GM19351 (cell line): ENCODE data around the gene TOX3.

Experiments
- ATAC-seq: cut with Tn5 transposase; IDR thresholded peaks from one replicate; pipeline ENCODE4 v1.9.1; 2021; ENCODE audit warnings: mild to moderate bottlenecking, moderate library complexity; ENCODE audit not compliant: unreplicated experiment

TOX3 gene

DNA sequence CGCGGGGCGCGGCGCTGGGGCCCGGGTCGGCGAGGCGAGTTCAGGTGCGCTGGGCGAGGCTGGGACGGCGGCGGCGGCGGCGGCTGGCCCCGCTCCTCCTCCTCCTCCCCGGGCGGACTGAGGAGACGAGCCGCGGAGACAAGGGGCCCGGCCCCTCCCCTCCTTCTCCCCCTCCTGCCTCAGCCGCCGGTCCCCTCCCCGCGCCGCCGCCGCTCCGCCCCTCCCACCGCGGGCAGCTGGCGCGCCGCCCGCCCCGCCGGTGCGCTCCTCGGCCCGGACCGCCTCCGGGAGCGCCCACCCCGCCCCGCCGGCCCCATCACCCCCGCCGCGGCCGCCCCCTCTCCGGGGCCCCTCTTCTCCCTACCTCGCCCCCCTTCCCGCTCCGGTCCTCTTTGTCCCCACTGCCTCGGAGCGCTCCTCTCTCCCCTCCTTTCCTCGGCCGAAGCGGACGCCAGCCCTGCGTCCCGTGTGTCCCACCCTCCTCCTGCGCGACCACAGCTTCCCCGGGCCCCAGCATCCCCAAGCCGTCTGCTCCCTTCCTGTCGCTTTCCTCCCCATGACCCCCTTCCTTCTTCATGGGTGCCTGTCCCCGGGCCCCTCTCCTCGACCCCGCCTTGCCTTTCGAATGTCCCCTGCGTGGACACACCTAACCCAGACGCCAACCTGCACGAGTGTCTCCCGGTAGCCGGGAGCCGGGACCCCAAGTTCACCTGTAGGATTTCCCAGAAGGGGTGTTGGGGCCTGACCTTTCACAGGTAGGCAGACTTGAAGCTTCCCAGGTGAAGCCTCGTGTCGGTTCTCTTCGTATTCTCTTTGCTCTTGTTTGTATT lies at the start of gene TOX3:
Gene TOX3, minus strand, starts transcription at position 140 of the 830 bp plus-strand sequence. CDS start 420 bp downstream, outside the sequence.
- no peak for ATAC-seq

DNA sequence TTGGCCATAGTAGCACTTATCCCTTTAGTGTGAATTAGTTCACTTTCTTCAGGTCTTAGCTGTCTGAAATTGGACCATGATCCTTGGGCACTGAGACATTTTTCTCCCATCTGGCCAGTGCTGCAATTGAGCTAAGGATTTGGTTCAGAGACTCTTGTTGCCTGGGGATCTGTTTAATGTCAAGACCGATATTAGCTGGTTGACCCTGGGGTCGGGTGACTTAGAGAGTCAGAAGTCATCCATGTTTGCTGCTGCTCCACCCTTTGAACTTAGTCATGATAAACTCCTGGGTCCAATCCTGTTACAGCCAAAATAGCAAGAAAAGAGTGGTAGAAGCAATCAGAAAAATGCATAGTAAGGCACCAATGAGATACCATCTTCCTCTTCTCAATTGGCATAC lies 45.8 kb upstream of the TOX3 start:
- ATAC-seq = no peak

DNA sequence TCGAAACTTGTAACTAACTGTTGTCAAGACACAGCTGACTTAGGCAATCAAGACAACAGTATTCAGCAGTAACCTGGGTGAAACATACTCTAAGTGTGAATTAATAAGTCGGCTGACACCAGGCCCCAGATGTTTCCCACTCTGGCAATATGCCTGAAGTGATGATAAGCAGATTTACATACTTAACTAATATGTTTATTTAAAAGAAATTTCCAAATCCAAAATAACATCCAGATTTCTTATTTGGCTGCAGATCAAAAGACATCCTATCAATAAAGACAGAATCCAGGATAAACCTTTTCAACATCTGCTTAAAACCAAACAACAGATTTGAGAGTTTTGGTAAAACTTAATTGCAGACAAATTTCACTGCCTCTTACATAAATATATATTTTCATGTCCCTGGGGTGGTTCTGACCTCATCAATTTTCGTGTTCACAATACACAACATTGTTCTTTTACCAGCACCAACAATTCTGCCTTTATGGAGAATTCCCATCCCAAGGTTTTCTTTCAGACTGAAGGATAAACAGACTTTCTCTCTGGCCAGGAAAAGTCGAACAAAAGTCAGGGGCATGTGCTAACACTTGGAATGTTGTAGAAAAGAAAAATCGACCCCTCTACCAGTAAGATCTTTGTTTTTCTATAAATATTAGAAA lies 45.1 kb upstream of the TOX3 start:
- no peak for ATAC-seq

DNA sequence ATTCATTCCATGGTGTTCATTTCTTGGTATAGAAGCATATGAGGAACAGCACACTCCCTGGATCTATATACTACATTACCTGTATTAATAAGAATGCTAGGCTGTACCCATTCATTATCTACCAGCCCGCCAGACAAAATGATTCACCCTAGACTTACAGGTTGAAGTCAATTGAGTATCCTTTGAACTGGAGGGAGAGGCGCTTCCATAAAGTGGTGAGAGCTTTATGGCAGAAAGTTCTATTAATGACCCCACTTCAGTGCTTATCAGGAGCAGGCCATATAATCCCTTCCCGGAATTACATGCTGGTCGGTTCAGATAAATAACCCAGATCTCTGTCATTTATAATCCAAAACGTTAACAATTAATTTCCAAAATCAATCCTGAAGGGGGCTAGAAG lies 44.5 kb upstream of the TOX3 start:
- no peak for ATAC-seq

DNA sequence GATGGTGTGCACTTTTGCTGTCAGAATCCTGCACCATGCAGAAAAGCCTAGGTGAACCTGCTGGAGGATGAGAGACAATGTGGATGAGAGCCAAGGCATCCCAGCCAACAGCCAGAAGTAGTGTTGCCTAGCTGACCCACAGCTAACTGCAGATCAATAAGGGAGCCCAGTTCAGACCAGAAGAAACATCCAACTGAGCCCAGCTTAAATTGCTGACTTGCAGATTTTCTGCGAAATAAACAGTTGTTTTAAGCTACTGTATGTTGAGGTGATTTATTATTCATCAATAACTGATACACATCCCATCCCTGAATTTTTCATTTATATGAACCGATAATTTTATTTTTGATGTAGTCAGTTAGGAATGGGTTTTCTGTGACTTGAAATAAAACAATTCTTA lies 39.2 kb upstream of the TOX3 start:
- ATAC-seq = no peak

DNA sequence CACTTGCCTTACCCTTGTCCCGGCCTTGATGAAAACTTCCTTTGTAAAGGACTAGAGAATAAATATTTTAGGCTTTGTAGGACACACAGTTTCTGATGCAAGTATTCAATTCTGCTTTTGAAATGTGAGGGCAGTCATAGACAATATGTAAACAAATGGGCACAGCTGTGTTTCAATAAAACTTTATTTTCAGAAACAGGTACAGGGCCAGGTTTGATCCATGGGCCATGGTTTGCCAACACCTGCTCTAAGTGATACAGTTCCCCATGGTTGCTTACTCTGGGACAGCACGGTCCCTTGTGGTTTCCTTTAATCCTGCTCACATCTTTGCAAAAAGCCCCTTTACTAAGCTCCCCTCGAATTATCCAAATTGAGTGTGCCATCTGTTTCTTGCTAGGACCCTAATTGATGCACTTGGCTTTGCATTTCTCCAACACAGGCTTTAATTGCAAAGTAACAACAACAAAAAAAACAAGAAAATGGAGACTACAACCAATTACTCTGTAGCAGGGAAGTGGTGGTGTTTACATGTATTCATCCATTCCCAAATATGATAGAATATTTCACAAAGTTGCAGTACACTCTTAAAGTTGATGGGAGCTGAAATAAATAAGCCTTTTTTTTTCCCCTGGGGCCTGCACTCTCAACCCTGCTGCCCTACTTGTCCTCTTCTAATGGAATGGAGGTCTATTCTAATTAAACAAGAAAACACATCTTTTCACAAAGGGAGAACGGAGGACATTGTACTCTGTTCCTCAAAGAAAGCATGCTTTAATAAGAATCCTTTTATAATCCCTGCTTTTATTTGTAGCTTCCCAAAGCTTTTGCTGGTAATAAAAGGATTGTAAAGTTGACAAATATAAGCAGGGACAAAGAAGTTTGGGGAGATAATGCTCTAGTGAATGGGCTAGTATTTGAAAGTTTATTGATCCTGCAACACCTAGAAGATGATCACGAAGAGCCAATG lies 37.7 kb upstream of the TOX3 start:
- ATAC-seq = no peak

DNA sequence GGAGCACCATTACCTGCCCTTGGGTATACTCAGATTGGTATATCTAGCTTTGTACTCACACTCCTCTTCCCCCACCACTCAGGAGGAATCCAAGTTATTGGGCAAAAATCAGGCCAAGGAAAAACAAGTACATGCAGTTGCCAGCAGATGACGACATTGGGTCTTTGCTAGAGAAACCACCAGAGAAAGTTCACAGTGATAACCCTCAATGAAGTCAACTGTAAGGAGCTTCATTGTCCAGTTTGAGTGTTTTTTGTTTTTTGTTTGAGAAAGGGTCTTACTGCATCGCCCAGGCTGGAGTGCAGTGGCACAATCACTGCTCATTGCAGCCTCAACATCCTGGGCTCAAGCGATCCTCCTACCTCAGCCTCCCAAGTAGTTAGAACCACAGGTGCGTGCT lies 34.6 kb upstream of the TOX3 start:
- ATAC-seq = no peak

DNA sequence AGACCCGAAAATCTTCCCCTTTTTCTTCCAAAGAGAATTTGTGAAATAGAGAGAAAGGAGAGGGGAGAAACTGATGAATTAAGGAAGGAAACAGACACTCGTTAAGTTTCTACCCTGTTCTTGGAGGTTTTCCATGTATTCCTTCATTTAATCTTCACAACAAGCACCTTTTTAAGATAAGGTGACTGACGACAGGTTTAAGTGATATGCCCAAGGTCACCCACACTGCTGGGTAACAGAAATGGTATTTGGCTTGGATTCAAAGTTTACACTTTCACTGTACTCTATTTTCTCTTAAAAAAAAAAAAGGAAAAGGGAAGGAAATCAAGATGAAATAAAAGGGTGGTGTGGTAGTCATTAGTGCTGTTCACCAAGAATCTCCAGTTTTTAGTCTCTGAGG lies 33.5 kb upstream of the TOX3 start:
- ATAC-seq = no peak

DNA sequence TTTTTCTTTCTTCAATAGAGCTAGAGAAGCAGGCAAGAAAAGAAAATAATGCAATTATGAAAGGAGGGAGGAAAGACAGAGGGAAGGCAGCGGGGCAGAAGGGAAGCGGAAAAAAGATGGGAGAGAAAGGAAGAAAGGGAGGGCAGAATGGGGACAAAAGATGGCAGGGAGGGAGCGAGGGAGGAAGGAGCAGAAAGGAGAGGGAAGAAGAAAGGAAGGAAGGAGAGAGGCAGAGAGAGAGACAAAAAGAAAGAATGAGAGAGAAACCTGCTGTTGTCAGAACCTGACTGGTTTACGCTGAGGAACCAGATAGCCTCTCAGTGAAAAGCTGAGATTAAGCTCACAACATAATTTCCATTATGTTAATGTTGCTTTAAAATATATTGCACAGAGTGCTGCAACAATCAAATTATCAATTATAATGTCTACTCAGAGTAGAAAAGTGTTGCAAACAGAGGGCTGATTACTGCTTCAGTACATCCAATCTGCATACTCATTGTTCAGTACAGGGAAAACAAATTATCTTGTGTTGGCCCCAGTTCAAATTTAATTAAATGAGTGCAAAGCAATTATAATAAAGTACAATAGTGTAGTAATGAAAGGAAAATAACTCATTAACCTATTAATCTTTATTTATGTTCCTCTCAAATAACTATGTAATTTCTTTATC lies 32.0 kb upstream of the TOX3 start:
- ATAC-seq = no peak

DNA sequence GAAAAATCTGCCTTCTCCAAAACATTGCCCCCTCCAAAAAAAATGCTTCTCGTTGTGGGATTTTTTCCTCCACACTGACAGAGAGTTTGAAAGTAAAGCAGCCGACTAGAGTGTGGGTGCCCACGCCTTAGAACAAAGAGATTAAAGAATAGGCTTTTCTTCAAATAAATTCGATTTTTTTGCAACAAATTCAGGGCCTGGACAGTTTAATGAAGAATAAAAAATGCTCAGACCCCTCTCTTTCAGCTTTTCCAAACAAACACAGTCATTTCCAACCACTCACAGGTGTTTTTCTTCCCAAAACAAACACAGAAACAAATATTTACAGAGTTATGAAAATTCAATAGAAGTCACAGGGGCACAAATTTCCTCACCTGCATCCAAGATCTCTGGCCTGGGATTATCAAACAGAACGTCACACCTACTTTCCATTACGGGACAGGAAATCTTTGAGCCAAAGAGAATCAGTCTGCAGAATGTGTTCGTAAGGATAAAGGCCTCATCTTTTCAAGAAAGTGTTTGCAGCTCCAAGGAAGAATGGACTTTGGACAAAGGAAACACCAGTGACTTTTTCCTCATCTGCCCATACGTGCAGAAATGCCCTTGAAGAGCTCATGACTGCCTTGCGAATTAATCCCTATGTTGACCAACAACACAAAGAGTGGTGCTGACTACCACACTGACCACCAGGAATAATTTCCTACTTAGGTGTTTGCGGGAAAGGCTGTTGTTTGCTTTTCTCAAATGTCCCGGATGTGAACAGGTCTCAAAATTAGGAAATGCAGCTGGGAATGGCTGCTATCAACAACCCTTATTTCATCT lies 31.3 kb upstream of the TOX3 start:
- no peak for ATAC-seq

DNA sequence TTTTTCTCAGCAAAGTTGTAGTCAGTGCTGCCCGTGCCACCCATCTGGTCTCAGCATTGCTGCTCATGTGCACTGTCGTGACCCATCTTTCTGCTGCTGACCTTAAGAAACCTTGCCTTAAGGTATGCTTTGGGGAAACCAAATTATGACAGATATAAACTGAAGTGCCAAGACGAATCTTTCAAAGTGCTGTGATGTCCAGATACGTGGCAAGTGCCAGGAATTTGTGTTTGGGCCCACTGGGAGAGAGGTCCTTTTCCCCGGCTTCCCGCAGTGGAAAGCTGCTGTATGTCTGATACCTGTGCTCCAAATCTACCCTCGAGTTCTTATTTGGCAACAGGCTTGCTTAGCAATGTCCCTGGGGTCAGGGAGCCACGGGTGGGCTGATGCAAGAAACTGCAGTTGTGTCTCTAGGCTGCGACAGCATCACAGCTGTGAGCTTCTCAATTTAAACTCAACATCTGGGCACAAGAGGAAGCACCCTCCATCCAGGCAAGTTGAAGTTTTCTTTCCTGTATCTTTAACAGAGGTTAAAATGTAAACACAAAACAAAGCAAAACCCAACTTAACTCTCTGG lies 30.3 kb upstream of the TOX3 start:
- ATAC-seq = no peak

DNA sequence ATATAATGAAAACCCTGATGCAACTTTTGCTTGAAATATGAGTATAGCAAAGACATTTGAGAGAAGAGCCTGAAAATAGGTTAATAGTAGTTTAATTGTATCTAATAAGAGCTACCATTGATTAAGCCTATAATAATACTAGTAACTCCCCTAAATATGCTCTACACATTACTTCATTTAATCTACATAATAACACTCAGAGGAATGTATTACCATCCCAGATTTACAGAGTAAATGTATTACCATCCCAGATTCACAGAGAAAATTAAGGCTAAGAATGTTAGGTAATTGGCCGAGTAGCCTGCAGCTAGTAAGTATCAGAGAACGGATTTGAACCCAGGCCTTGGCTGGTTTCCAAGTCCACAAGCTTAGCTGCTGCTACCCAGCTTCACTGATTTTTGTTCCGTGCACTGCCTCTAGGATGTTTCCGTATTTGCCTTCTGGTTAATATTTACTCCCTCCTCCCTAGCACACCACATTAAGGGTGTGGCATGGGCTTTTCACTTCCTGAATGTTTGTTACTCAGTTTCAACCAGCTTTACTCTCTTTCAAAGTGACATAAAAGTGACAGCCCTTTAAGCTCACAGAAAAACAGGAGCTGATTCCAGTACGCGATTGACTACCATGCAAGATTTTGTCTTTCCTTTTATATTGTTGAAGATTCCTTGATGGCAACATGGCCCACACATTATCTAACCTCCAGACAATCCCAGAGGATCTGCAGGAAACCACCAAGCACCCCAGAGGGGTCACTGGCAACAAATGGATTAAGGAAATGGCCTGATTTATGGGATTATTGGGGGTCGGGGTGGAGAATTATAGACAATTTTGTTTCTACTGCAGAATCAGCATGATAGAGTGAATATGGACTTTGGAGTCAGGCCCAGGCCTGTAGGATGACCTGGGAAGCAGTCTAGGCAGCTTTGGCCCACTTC lies 26.7 kb upstream of the TOX3 start:
- ATAC-seq = no peak

DNA sequence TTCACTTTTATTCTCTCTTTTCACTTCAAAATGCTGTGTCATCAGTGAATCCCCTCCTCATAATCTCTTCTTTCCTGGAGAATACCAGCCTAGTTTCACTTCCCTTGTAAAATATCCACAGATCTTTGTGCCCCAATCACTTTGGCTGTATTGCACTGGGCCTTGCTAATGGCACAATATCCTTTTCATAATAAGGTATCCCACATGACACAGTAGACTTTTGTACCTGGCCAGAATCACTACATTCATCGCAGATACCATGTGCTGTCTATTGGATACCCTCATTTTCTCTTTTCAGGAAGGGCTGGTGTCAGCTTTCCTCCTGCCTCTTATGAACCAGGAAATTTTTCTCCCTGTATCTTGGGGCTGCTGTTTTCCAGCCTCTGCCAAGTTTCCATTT lies 25.7 kb upstream of the TOX3 start:
- no peak for ATAC-seq

DNA sequence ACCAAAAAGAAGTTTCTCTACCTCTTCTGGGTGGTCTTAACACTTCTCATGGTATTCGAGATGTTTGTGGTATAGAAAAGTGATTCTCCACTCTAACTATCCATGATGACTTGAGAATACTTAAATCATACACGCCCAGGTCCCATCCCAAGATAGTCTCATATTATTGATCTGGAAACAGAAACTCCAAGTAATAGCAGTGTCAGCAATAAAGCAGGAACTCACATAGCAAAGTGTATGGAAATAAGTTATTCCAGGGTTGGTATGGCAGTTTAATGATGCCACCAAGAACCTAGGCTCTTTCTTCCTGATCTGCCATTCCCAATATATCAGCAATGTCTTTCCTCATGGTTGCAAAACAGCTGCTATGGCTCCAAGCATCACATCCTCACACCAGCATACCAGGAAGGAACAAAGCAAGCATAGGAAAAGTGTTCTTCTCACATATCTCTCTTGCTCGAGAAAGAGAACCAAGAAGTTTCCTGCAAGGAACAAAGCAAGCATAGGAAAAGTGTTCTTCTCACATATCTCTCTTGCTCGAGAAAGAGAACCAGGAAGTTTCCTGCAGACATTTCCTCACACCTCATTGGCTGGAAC lies 23.6 kb upstream of the TOX3 start:
- no peak for ATAC-seq

DNA sequence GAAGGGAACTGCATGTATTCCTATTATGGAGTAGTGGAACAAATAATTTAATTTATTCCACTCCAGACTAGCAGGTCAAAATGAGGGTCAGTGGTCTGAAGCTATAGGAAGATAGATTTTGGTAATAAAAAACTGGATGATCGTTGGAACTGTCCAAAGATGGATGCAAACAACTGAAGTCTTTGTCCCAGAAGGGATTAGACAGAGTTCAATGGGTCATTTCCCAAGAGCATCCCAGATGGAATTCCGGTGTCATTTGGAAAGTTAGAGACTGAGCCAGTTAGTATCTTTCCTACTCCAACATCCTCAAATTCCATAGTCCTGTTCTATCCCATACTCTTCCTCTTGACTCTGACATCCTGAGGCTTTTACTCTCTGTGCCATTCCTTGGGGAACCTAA lies 22.8 kb upstream of the TOX3 start:
- ATAC-seq = no peak

DNA sequence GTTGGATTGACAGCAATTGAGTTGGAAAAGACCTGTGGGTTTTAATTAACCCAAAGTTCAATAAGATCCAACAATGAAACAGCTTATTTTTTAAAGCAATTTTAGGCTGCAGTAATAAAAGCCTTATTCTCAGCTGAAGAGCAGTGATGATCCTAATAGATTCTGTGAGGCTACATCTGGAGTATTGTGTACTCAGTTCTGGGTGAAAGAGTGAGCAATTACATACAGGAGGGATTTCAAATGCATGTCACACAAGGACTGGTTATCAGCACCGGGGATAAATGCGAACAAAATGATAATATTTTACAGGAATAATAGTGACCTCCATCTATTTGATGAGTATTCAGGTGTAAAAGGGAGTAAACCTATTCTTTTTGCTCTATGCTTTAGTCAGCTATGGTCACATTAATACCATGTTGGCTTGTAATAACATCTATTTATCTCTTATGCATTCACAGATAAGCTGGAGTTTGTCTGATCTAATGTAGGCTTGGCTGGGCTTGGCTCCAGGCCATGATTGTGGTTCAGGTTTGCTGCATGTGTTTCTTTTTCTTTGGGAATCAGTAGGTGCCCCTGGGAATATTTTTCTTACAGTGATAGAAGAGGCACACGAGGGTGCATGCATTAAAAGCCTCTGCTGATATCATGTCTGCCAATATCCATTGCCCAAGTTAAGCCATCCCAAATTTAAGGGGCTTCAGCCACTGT lies 22.2 kb upstream of the TOX3 start:
- no peak for ATAC-seq

DNA sequence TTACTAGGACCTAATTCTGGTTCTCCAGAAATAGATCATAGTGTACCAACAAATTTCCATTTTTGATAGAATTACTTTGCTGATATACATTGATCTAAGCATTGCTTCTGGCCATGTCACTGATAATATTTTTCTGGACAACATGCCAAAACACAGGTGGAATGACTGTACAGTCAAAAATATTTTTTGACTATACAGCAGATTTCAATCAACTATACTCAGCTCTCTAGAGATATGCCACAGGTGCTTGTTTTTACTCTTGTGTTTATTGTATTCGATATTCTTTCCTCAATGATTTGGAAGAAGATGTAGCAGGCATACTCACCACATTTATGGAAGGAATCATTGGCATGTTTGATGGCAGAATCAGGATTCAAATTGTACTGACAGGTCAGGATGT lies 21.6 kb upstream of the TOX3 start:
- no peak for ATAC-seq

DNA sequence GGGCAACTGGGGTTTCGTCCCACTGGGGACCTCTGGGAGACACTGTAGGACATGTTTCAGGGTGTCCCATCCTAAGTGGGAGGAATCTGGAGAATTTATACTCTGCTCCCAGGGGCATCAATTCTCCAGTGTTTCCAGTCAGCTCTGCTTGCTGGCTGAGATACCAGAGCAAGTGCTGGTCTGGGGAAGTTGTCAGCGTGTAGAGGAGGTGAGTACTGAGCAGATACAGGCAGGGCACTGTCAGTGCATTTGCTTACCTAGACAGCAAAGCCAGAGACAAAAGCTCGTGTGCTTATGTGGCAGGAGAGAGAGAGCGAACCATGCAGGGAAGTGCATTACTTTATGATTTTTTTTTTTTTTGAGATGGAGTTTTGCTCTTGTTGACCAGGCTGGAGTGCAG lies 20.2 kb upstream of the TOX3 start:
- ATAC-seq = no peak
